ENCODE results near the gene MAP3K8.

Gene MAP3K8

GRCh38 chr10:30443049-30443448, 9.1 kb downstream of the MAP3K8 start:
- peaks cover 25 to 40% of the 10 kb centered on the region in 2 donors for H3K36me3 ChIP-seq (ENCODE audit: control insufficient read depth in 1 of 2, insufficient read depth in 2 of 2, low read length in 2 of 2)
- no peak overlapping the region for H3K9ac ChIP-seq (ENCODE audit: low read depth in 1 of 2, low read length in 2 of 2)
- H3K27me3 ChIP-seq (ENCODE audit: control insufficient read depth in 1 of 2, insufficient read depth in 2 of 2, low read length in 2 of 2): no peaks in the 10 kb centered on the region
- H3K4me1 ChIP-seq (ENCODE audit: control insufficient read depth in 1 of 2, insufficient read depth in 2 of 2, low read length in 2 of 2): peaks cover 6% of the 10 kb centered on the region in 2 donors
- H3K4me3 ChIP-seq (ENCODE audit: low read depth in 1 of 2, low read length in 2 of 2): no peak overlapping the region
- no peak overlapping the region for H3K27ac ChIP-seq (ENCODE audit: low read depth, low read length)
- H3K9me3 ChIP-seq (ENCODE audit: control insufficient read depth in 1 of 2, low read length in 2 of 2): no peaks in the 10 kb centered on the region

GRCh38 chr10:30445711-30446110, 11.7 kb downstream of the MAP3K8 start:
- H3K9me3 ChIP-seq (ENCODE audit: control insufficient read depth in 1 of 2, low read length in 2 of 2): no peaks in the 10 kb centered on the region
- H3K9ac ChIP-seq (ENCODE audit: low read depth in 1 of 2, low read length in 2 of 2): no peak overlapping the region
- H3K4me3 ChIP-seq (ENCODE audit: low read depth in 1 of 2, low read length in 2 of 2): no peak overlapping the region
- H3K4me1 ChIP-seq (ENCODE audit: control insufficient read depth in 1 of 2, insufficient read depth in 2 of 2, low read length in 2 of 2): no peaks in the 10 kb centered on the region
- H3K36me3 ChIP-seq (ENCODE audit: control insufficient read depth in 1 of 2, insufficient read depth in 2 of 2, low read length in 2 of 2): peaks cover 31 to 41% of the 10 kb centered on the region in 2 donors
- no peak overlapping the region for H3K27ac ChIP-seq (ENCODE audit: low read depth, low read length)
- H3K27me3 ChIP-seq (ENCODE audit: control insufficient read depth in 1 of 2, insufficient read depth in 2 of 2, low read length in 2 of 2): no peaks in the 10 kb centered on the region

GRCh38 chr10:30447125-30447799, 13.3 kb downstream of the MAP3K8 start:
- Histone ChIP-seq H3K27me3 (ENCODE audit: control insufficient read depth in 1 of 2, insufficient read depth in 2 of 2, low read length in 2 of 2) (no peaks in the 10 kb centered on the region), H3K27ac (ENCODE audit: low read depth, low read length) (no peak overlapping the region), H3K36me3 (ENCODE audit: control insufficient read depth in 1 of 2, insufficient read depth in 2 of 2, low read length in 2 of 2) (peaks cover 22 to 32% of the 10 kb centered on the region in 2 donors), H3K9ac (ENCODE audit: low read depth in 1 of 2, low read length in 2 of 2) (no peak overlapping the region), H3K9me3 (ENCODE audit: control insufficient read depth in 1 of 2, low read length in 2 of 2) (no peaks in the 10 kb centered on the region), H3K4me3 (ENCODE audit: low read depth in 1 of 2, low read length in 2 of 2) (no peak overlapping the region), H3K4me1 (ENCODE audit: control insufficient read depth in 1 of 2, insufficient read depth in 2 of 2, low read length in 2 of 2) (no peaks in the 10 kb centered on the region)

- Histone ChIP-seq H3K9ac (ENCODE audit: low read depth in 1 of 2, low read length in 2 of 2) (no peak overlapping the region), H3K9me3 (ENCODE audit: control insufficient read depth in 1 of 2, low read length in 2 of 2) (no peaks in the 10 kb centered on the region), H3K36me3 (ENCODE audit: control insufficient read depth in 1 of 2, insufficient read depth in 2 of 2, low read length in 2 of 2) (peaks cover 20 to 31% of the 10 kb centered on the region in 2 donors), H3K27ac (ENCODE audit: low read depth, low read length) (no peak overlapping the region), H3K27me3 (ENCODE audit: control insufficient read depth in 1 of 2, insufficient read depth in 2 of 2, low read length in 2 of 2) (no peaks in the 10 kb centered on the region), H3K4me1 (ENCODE audit: control insufficient read depth in 1 of 2, insufficient read depth in 2 of 2, low read length in 2 of 2) (no peaks in the 10 kb centered on the region), H3K4me3 (ENCODE audit: low read depth in 1 of 2, low read length in 2 of 2) (no peak overlapping the region)
These were observed 14.1 kb downstream of the MAP3K8 start for GRCh38 chr10:30448092-30448491.

- Histone ChIP-seq H3K4me1 (ENCODE audit: control insufficient read depth in 1 of 2, insufficient read depth in 2 of 2, low read length in 2 of 2) (peaks cover 14 to 22% of the 10 kb centered on the region in 2 donors), H3K27me3 (ENCODE audit: control insufficient read depth in 1 of 2, insufficient read depth in 2 of 2, low read length in 2 of 2) (no peaks in the 10 kb centered on the region), H3K4me3 (ENCODE audit: low read depth in 1 of 2, low read length in 2 of 2) (no peak overlapping the region), H3K27ac (ENCODE audit: low read depth, low read length) (no peak overlapping the region), H3K9ac (ENCODE audit: low read depth in 1 of 2, low read length in 2 of 2) (no peak overlapping the region), H3K9me3 (ENCODE audit: control insufficient read depth in 1 of 2, low read length in 2 of 2) (no peaks in the 10 kb centered on the region), H3K36me3 (ENCODE audit: control insufficient read depth in 1 of 2, insufficient read depth in 2 of 2, low read length in 2 of 2) (peaks cover 10 to 34% of the 10 kb centered on the region in 2 donors)
These were observed 20.0 kb downstream of the MAP3K8 start for GRCh38 chr10:30453764-30454527.

- peaks cover 20 to 26% of the 10 kb centered on the region in 2 donors for H3K4me1 ChIP-seq (ENCODE audit: control insufficient read depth in 1 of 2, insufficient read depth in 2 of 2, low read length in 2 of 2)
- peak overlapping the region in 1 of 2 donors; percentile 17 for H3K9ac ChIP-seq (ENCODE audit: low read depth in 1 of 2, low read length in 2 of 2)
- no peak overlapping the region for H3K27ac ChIP-seq (ENCODE audit: low read depth, low read length)
- H3K36me3 ChIP-seq (ENCODE audit: control insufficient read depth in 1 of 2, insufficient read depth in 2 of 2, low read length in 2 of 2): peaks cover 12 to 39% of the 10 kb centered on the region in 2 donors
- H3K9me3 ChIP-seq (ENCODE audit: control insufficient read depth in 1 of 2, low read length in 2 of 2): no peaks in the 10 kb centered on the region
- H3K4me3 ChIP-seq (ENCODE audit: low read depth in 1 of 2, low read length in 2 of 2): no peak overlapping the region
- no peaks in the 10 kb centered on the region for H3K27me3 ChIP-seq (ENCODE audit: control insufficient read depth in 1 of 2, insufficient read depth in 2 of 2, low read length in 2 of 2)
These were observed 20.9 kb downstream of the MAP3K8 start for GRCh38 chr10:30454744-30455510.

GRCh38 chr10:30455816-30456215, 21.8 kb downstream of the MAP3K8 start:
- H3K9me3 ChIP-seq (ENCODE audit: control insufficient read depth in 1 of 2, low read length in 2 of 2): no peaks in the 10 kb centered on the region
- H3K27ac ChIP-seq (ENCODE audit: low read depth, low read length): no peak overlapping the region
- no peaks in the 10 kb centered on the region for H3K27me3 ChIP-seq (ENCODE audit: control insufficient read depth in 1 of 2, insufficient read depth in 2 of 2, low read length in 2 of 2)
- H3K4me1 ChIP-seq (ENCODE audit: control insufficient read depth in 1 of 2, insufficient read depth in 2 of 2, low read length in 2 of 2): peaks cover 20 to 26% of the 10 kb centered on the region in 2 donors
- H3K9ac ChIP-seq (ENCODE audit: low read depth in 1 of 2, low read length in 2 of 2): peak overlapping the region in 1 of 2 donors; percentile 17
- H3K36me3 ChIP-seq (ENCODE audit: control insufficient read depth in 1 of 2, insufficient read depth in 2 of 2, low read length in 2 of 2): peaks cover 7 to 38% of the 10 kb centered on the region in 2 donors
- peak overlapping the region in 1 of 2 donors; percentile 17 for H3K4me3 ChIP-seq (ENCODE audit: low read depth in 1 of 2, low read length in 2 of 2)

- Histone ChIP-seq H3K27me3 (ENCODE audit: control insufficient read depth in 1 of 2, insufficient read depth in 2 of 2, low read length in 2 of 2) (no peaks in the 10 kb centered on the region), H3K4me3 (ENCODE audit: low read depth in 1 of 2, low read length in 2 of 2) (peak overlapping the region in 1 of 2 donors; percentile 17), H3K9me3 (ENCODE audit: control insufficient read depth in 1 of 2, low read length in 2 of 2) (no peaks in the 10 kb centered on the region), H3K36me3 (ENCODE audit: control insufficient read depth in 1 of 2, insufficient read depth in 2 of 2, low read length in 2 of 2) (peaks cover 8 to 43% of the 10 kb centered on the region in 2 donors), H3K27ac (ENCODE audit: low read depth, low read length) (no peak overlapping the region), H3K4me1 (ENCODE audit: control insufficient read depth in 1 of 2, insufficient read depth in 2 of 2, low read length in 2 of 2) (peaks cover 20 to 26% of the 10 kb centered on the region in 2 donors), H3K9ac (ENCODE audit: low read depth in 1 of 2, low read length in 2 of 2) (no peak overlapping the region)
These were observed 22.3 kb downstream of the MAP3K8 start for GRCh38 chr10:30456266-30456665.

GRCh38 chr10:30459283-30459682, 25.3 kb downstream of the MAP3K8 start:
- H3K27ac ChIP-seq (ENCODE audit: low read depth, low read length): no peak overlapping the region
- peaks cover 9 to 38% of the 10 kb centered on the region in 2 donors for H3K36me3 ChIP-seq (ENCODE audit: control insufficient read depth in 1 of 2, insufficient read depth in 2 of 2, low read length in 2 of 2)
- H3K27me3 ChIP-seq (ENCODE audit: control insufficient read depth in 1 of 2, insufficient read depth in 2 of 2, low read length in 2 of 2): no peaks in the 10 kb centered on the region
- H3K4me3 ChIP-seq (ENCODE audit: low read depth in 1 of 2, low read length in 2 of 2): no peak overlapping the region
- peaks cover 20 to 26% of the 10 kb centered on the region in 2 donors for H3K4me1 ChIP-seq (ENCODE audit: control insufficient read depth in 1 of 2, insufficient read depth in 2 of 2, low read length in 2 of 2)
- no peaks in the 10 kb centered on the region for H3K9me3 ChIP-seq (ENCODE audit: control insufficient read depth in 1 of 2, low read length in 2 of 2)
- no peak overlapping the region for H3K9ac ChIP-seq (ENCODE audit: low read depth in 1 of 2, low read length in 2 of 2)

- Histone ChIP-seq H3K36me3 (ENCODE audit: control insufficient read depth in 1 of 2, insufficient read depth in 2 of 2, low read length in 2 of 2) (peaks cover 9 to 38% of the 10 kb centered on the region in 2 donors), H3K27me3 (ENCODE audit: control insufficient read depth in 1 of 2, insufficient read depth in 2 of 2, low read length in 2 of 2) (no peaks in the 10 kb centered on the region), H3K9ac (ENCODE audit: low read depth in 1 of 2, low read length in 2 of 2) (no peak overlapping the region), H3K27ac (ENCODE audit: low read depth, low read length) (no peak overlapping the region), H3K4me3 (ENCODE audit: low read depth in 1 of 2, low read length in 2 of 2) (no peak overlapping the region), H3K4me1 (ENCODE audit: control insufficient read depth in 1 of 2, insufficient read depth in 2 of 2, low read length in 2 of 2) (peaks cover 20 to 24% of the 10 kb centered on the region in 2 donors), H3K9me3 (ENCODE audit: control insufficient read depth in 1 of 2, low read length in 2 of 2) (no peaks in the 10 kb centered on the region)
These were observed 26.1 kb downstream of the MAP3K8 start for GRCh38 chr10:30460121-30460520.

Measured in duodenal mucosa (tissue), 2 donors.